Heart right ventricle (tissue), 16 donors: ENCODE results near the gene UIMC1. TPM values are rescaled to one million over a fixed set of nuclear protein-coding genes. Genes with fewer than 3 reads are reported as not detected.

Source experiments
- ATAC-seq, 8 donors: fragments of 200-7000 bp; cut with Tn5 transposase; one replicate each; pipeline ENCODE4 v1.9.1; 2020; ENCODE audit warnings: mild to moderate bottlenecking in 8 of 8, moderate library complexity in 8 of 8, moderate number of reproducible peaks in 1 of 8
- DNase-seq, 2 donors: peaks; one replicate each; pipeline ENCODE4 v3.0.0-alpha.2; 2020
- H3K27ac ChIP-seq, 10 donors: fragments of 200-600 bp; sonication (generic) in 2 of 10; one replicate each; pipeline versions ENCODE4 v1.5.0 to v1.8.0; 2020 to 2022; ENCODE audit warnings: mild to moderate bottlenecking in 3 of 10
- H3K27me3 ChIP-seq, 7 donors: fragments of 200-600 bp; one replicate each; pipeline ENCODE4 v1.8.0; 2021 to 2022; ENCODE audit warnings: mild to moderate bottlenecking in 2 of 7
- H3K36me3 ChIP-seq, 9 donors: fragments of 200-600 bp; sonication (generic) in 1 of 9; one replicate each; pipeline versions ENCODE4 v1.5.0 to v1.8.0; 2020 to 2022; ENCODE audit warnings: mild to moderate bottlenecking in 2 of 9
- H3K4me1 ChIP-seq, 9 donors: fragments of 200-600 bp; sonication (generic) in 1 of 9; one replicate each; pipeline versions ENCODE4 v1.5.0 to v1.8.0; 2020 to 2022; ENCODE audit warnings: mild to moderate bottlenecking in 4 of 9
- H3K4me3 ChIP-seq, 10 donors: fragments of 200-600 bp; sonication (generic) in 2 of 10; one replicate each; pipeline versions ENCODE4 v1.5.0 to v1.8.0; 2020 to 2022; ENCODE audit warnings: mild to moderate bottlenecking in 7 of 10, moderate library complexity in 2 of 10
- H3K9me3 ChIP-seq, 11 donors: fragments of 200-600 bp in 10 of 11; sonication (generic) in 2 of 11; one replicate each; pipeline versions ENCODE4 v1.5.0 to v1.8.0; 2013 to 2022; ENCODE audit warnings: mild to moderate bottlenecking in 2 of 11, control low read depth in 1 of 11, moderate library complexity in 1 of 11
- WGBS, 2 donors: extraction: QIAGEN DNeasy Blood & Tissue Kit; methylation state at CpG; one replicate each; pipeline ENCODE4 v1.1.7; 2013; ENCODE audit warnings: inconsistent platforms in 1 of 2; 5-methylcytosine and 5-hydroxymethylcytosine counted together
- intact Hi-C, 10 donors: fragments of 100-400 bp; cut with DNase I; formaldehyde crosslinking; loops; one replicate each; pipeline versions ENCODE4 v1.11.1 to v1.14.2; 2022
- polyA plus RNA-seq, 2 donors: library from polyadenylated mRNA; stranded (reverse); fragments of 200-250 nt; gene quantifications; one replicate each; pipeline ENCODE4 v1.2.3, GENCODE V29; 2013
- total RNA-seq, 10 donors: library from RNA; stranded (reverse); fragmentation: NEBNext Ultra II Directional in 3 of 10; extraction: Animal tissue kit (Norgen Biotek cat#: 25700) in 3 of 10; gene quantifications; one replicate each; pipeline versions ENCODE4 v1.2.1 to v1.2.4, GENCODE V29; 2021 to 2023
- TF ChIP-seq, protein P1 (sequence below), 9 donors: fragments of 200-600 bp; sonication (generic) in 2 of 9; IDR thresholded peaks; one replicate each; pipeline versions ENCODE4 v1.5.0 to v1.8.0; 2021 to 2022; ENCODE audit warnings: antibody characterized with exemption in 9 of 9, mild to moderate bottlenecking in 5 of 9, moderate library complexity in 1 of 9
- donor health status: Arrhythmogenic right ventricular cardiomyopathy.
- donor health status: ischemic (EF 13 %, LVEDD 7.1; RV severe dilation, severe dysfunction).
- donor health status: healthy with polysubstance abuse.
- donor health status: DM: no; HTN: yes; CAD: no.
- donor health status: DM: no; HTN: no; CAD: no.
- donor health status: ischemic (EF 25% LVEDD 6.9; RV normal size, moderate dysfunction).
- donor health status: ischemic (EF 25% LVEDD 5.7; RV mildly dilated, moderate dysfunction).
- donor health status: healthy.
- donor health status: DM: yes; HTN: yes; CAD: no.
- donor health status: Ischemic cardiomyopathy.
- donor health status: ischemic (EF 35%, LVEDD 5.7; RV mildly dilated, moderate dysfunction).
- donor health status: nonischemic (EF 11% LVEDD 7.7; RV severe dilation, severe dysfunction).
- donor health status: DM: yes; HTN: yes; CAD: no.
- donor health status: PGD.
- donor health status: ischemic (EF 29% LVEDD 5.4; RV normal size, mild dysfunction).
- donor health status: nonischemic (EF 23%, LVEDD 6.1; RV moderate dilation, normal function).

UIMC1 gene
- total and polyA plus RNA-seq, 12 donors: 24.0 to 45.5 (median 35.3) TPM

- TF ChIP-seq, protein P1, sequence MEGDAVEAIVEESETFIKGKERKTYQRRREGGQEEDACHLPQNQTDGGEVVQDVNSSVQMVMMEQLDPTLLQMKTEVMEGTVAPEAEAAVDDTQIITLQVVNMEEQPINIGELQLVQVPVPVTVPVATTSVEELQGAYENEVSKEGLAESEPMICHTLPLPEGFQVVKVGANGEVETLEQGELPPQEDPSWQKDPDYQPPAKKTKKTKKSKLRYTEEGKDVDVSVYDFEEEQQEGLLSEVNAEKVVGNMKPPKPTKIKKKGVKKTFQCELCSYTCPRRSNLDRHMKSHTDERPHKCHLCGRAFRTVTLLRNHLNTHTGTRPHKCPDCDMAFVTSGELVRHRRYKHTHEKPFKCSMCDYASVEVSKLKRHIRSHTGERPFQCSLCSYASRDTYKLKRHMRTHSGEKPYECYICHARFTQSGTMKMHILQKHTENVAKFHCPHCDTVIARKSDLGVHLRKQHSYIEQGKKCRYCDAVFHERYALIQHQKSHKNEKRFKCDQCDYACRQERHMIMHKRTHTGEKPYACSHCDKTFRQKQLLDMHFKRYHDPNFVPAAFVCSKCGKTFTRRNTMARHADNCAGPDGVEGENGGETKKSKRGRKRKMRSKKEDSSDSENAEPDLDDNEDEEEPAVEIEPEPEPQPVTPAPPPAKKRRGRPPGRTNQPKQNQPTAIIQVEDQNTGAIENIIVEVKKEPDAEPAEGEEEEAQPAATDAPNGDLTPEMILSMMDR (IDR thresholded peaks at IDR 0.05): no peak
- no peak for DNase-seq
- H3K36me3 ChIP-seq: peaks cover 0 to 80% (median 43%) of the 10 kb centered on the region in 9 donors
- intact Hi-C loops: no loop called here
- peak overlapping the region in 1 of 10 donors; percentile 10 for H3K27ac ChIP-seq
- no peaks in the 10 kb centered on the region for H3K27me3 ChIP-seq
- 95% methylated on average over 5 of the region's 5 CpGs for WGBS, 2 donors
- no peak for ATAC-seq
- peaks cover 0 to 20% (median 0%) of the 10 kb centered on the region in 9 donors for H3K4me1 ChIP-seq
- H3K4me3 ChIP-seq: no peak overlapping the region
- H3K9me3 ChIP-seq: no peaks in the 10 kb centered on the region
Measured at GRCh38 chr5:176908675-176909368, 97.8 kb downstream of the UIMC1 start.

DNA sequence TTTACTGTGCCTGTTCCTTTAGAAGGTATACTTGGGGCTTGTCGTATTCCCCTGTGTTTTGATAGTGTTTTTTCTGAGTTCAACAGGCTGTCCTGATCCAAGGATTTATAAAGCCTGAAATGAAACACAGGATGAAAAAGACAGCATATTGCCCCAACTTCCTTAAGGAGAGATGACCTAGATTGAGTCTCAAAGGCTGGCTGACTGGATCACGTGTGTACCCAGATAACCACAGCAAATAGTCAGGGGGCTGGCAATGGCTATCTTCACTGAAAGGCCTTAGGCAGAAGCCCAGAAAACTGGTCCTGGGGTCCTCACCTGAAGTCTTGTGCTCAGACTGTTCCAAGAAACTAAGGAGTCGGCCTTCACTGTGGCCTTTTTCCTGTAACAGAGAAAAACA is 99.8 kb downstream of the UIMC1 start:
- WGBS, 2 donors: 80 to 90% methylated on average over 3 of the region's 3 CpGs
- Histone ChIP-seq H3K27ac (no peak overlapping the region), H3K4me1 (peaks cover 0 to 36% (median 0%) of the 10 kb centered on the region in 9 donors), H3K4me3 (no peak overlapping the region), H3K36me3 (peaks cover 0 to 95% (median 51%) of the 10 kb centered on the region in 9 donors), H3K27me3 (no peaks in the 10 kb centered on the region), H3K9me3 (no peaks in the 10 kb centered on the region)
- TF ChIP-seq, protein P1 (IDR thresholded peaks at IDR 0.05): no peak
- intact Hi-C loops: no loop called here
- ATAC-seq (no peak), DNase-seq (no peak)

- intact Hi-C loops: no loop called here
- ATAC-seq (no peak), DNase-seq (no peak)
- TF ChIP-seq, protein P1 (IDR thresholded peaks at IDR 0.05): no peak
- peaks cover 0 to 89% (median 51%) of the 10 kb centered on the region in 9 donors for H3K36me3 ChIP-seq
- no peak overlapping the region for H3K27ac ChIP-seq
- H3K9me3 ChIP-seq: no peaks in the 10 kb centered on the region
- H3K27me3 ChIP-seq: no peaks in the 10 kb centered on the region
- no peak overlapping the region for H3K4me3 ChIP-seq
- peaks cover 0 to 42% (median 0%) of the 10 kb centered on the region in 9 donors for H3K4me1 ChIP-seq
- 92 to 94% methylated on average over 1 of the region's 1 CpG for WGBS, 2 donors
Measured at GRCh38 chr5:176906126-176906525, 100.5 kb downstream of the UIMC1 start.

DNA sequence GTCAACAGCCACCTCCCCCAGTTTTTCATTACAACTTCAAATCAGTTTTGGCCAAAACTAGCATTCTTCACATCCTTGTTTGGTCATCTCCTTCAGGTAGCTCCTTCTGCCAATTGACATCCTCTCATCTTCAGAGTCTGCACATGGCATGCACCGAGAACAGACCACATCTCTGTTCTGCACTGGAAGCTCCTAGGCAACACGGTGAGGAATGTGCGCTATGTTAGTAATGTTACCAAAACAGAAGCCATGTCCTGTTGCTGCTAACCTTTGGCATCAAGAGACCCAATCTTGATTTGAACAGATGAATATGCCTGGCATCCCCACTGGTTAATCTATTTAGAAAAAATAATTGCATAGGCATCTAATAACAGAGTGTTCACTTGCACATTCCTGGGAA is 102.3 kb downstream of the UIMC1 start:
- no peak overlapping the region for H3K4me3 ChIP-seq
- no peaks in the 10 kb centered on the region for H3K9me3 ChIP-seq
- peaks cover 0 to 75% (median 51%) of the 10 kb centered on the region in 9 donors for H3K36me3 ChIP-seq
- intact Hi-C loops: no loop called here
- TF ChIP-seq, protein P1 (IDR thresholded peaks at IDR 0.05): no peak
- no peak for ATAC-seq
- peaks cover 0 to 51% (median 6%) of the 10 kb centered on the region in 9 donors for H3K4me1 ChIP-seq
- WGBS, 2 donors: 74 to 82% methylated on average over 3 of the region's 3 CpGs
- DNase-seq: no peak
- no peak overlapping the region for H3K27ac ChIP-seq
- H3K27me3 ChIP-seq: no peaks in the 10 kb centered on the region
